ENCODE data around the gene KDM4C. TPM values are rescaled to one million over a fixed set of nuclear protein-coding genes. Genes with fewer than 3 reads are reported as not detected.

Gene KDM4C
- total RNA-seq, 1 experiment from 2014 or later, result 7.1 TPM

DNA sequence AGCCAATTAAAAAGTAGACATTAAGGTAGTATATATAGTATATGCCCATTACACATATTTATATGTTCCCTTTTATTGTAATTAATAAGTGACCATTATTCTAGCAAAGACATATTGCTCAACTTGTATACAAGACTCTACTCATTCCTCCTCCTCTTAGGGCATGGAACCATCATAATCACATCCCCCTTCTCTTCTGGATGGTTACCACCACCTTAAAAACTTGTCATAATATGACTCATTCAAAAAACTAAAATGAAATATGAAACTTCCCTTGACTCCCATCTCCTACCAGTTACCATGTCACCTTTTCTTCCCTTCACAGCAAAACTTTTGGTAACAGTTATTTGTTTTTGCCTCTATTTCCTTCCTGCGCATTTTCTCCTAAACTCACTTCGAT lies 438.7 kb downstream of the KDM4C start:
- ChIA-PET POLR2A (no interaction called here), CTCF (no interaction called here)
- BruUV-seq (replicated peaks), result no TSS peak
- in situ Hi-C loops (cut with HindIII; ENCODE audit: low pct_unique_long_range_greater_than_20kb, low sequenced_read_pairs) (no loop called here), intact Hi-C loops (cut with micrococcal nuclease; ENCODE audit: unreplicated experiment) (no loop called here)
- ATAC-seq (no peak), DNase-seq (ENCODE audit: low read depth, low spot score) (no peak)
- Histone ChIP-seq H3K27me3 (ENCODE audit: control insufficient read depth, insufficient read depth, low read length) (no peaks in the 10 kb centered on the region), H3K4me1 (ENCODE audit: control insufficient read depth, insufficient read depth, low read length) (no peaks in the 10 kb centered on the region), H3K4me3 (ENCODE audit: low read depth in 2 of 2, low read length in 2 of 2) (no peak overlapping the region), H3K36me3 (ENCODE audit: control insufficient read depth, insufficient read depth, low read length) (no peaks in the 10 kb centered on the region), H3K27ac (ENCODE audit: low read length) (no peak overlapping the region), H3K9me3 (ENCODE audit: control insufficient read depth, insufficient read depth, low read depth, low read length) (no peaks in the 10 kb centered on the region)
- TF ChIP-seq REST (IDR thresholded peaks at IDR 0.05; ENCODE audit: insufficient read depth in 1 of 2, low read depth in 2 of 2, low read length in 1 of 2) (no peak), TCF7L2 (IDR thresholded peaks at IDR 0.05; ENCODE audit: low read depth, low read length) (no peak), POLR2AphosphoS5 (IDR thresholded peaks at IDR 0.05; ENCODE audit: low read depth, low read length) (no peak), SIN3A (IDR thresholded peaks at IDR 0.05; ENCODE audit: borderline replicate concordance, insufficient read depth, low read depth, low read length) (no peak)
- TF ChIP-seq, protein P1, sequence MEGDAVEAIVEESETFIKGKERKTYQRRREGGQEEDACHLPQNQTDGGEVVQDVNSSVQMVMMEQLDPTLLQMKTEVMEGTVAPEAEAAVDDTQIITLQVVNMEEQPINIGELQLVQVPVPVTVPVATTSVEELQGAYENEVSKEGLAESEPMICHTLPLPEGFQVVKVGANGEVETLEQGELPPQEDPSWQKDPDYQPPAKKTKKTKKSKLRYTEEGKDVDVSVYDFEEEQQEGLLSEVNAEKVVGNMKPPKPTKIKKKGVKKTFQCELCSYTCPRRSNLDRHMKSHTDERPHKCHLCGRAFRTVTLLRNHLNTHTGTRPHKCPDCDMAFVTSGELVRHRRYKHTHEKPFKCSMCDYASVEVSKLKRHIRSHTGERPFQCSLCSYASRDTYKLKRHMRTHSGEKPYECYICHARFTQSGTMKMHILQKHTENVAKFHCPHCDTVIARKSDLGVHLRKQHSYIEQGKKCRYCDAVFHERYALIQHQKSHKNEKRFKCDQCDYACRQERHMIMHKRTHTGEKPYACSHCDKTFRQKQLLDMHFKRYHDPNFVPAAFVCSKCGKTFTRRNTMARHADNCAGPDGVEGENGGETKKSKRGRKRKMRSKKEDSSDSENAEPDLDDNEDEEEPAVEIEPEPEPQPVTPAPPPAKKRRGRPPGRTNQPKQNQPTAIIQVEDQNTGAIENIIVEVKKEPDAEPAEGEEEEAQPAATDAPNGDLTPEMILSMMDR (IDR thresholded peaks at IDR 0.05), result no peak

DNA sequence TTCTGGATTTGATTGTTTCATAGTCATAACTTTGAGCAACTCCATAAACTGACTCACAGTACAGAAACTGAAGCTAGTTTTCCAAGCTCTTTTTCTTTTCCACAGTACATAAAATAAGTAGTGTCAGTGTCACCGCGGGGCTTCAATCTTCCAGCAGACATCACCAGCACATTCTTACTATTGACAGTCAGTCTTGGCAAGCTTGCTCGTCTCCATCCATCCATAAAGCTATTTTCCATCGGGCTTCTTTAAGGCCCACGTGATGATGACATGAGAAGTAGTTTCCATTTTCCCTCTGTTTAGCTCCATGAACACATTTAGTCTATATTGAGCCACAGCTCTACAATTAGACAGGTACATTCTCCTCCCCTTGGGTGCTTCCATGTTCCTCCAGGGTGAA lies 443.4 kb downstream of the KDM4C start:
- Histone ChIP-seq H3K27ac (ENCODE audit: low read length) (no peak overlapping the region), H3K9me3 (ENCODE audit: control insufficient read depth, insufficient read depth, low read depth, low read length) (no peaks in the 10 kb centered on the region), H3K27me3 (ENCODE audit: control insufficient read depth, insufficient read depth, low read length) (no peaks in the 10 kb centered on the region), H3K4me1 (ENCODE audit: control insufficient read depth, insufficient read depth, low read length) (no peaks in the 10 kb centered on the region), H3K36me3 (ENCODE audit: control insufficient read depth, insufficient read depth, low read length) (no peaks in the 10 kb centered on the region), H3K4me3 (ENCODE audit: low read depth in 2 of 2, low read length in 2 of 2) (no peak overlapping the region)
- no peak for TF ChIP-seq REST (IDR thresholded peaks at IDR 0.05; ENCODE audit: insufficient read depth in 1 of 2, low read depth in 2 of 2, low read length in 1 of 2)
- no peak for TF ChIP-seq TCF7L2 (IDR thresholded peaks at IDR 0.05; ENCODE audit: low read depth, low read length)
- no peak for TF ChIP-seq SIN3A (IDR thresholded peaks at IDR 0.05; ENCODE audit: borderline replicate concordance, insufficient read depth, low read depth, low read length)
- TF ChIP-seq, protein P1 (IDR thresholded peaks at IDR 0.05), result no peak
- no peak for TF ChIP-seq POLR2AphosphoS5 (IDR thresholded peaks at IDR 0.05; ENCODE audit: low read depth, low read length)
- CTCF ChIA-PET, result no interaction called here
- in situ Hi-C loops (cut with HindIII; ENCODE audit: low pct_unique_long_range_greater_than_20kb, low sequenced_read_pairs), result no loop called here
- intact Hi-C loops (cut with micrococcal nuclease; ENCODE audit: unreplicated experiment), result no loop called here
- no peak for DNase-seq (ENCODE audit: low read depth, low spot score)
- POLR2A ChIA-PET, result interaction anchor here (0.6 kb wide), 1 partner anchor 16 kb away, joined by 3 read pairs; no protein-coding TSS in a partner anchor
- ATAC-seq, result no peak
- BruUV-seq (replicated peaks), result no TSS peak
